ENCODE results near the gene AOC2. TPM values are rescaled to one million over a fixed set of nuclear protein-coding genes. Genes with fewer than 3 reads are reported as not detected.
"Not testable (repeated sequence)": the region's sequence is repeated elsewhere in the genome, so short reads cannot be mapped to it uniquely, and the experiment has no call there.

Gene AOC2
- polyA plus RNA-seq, 1 of the 3 experiments (the other 2 are of a cell fraction): 0.33 TPM

DNA sequence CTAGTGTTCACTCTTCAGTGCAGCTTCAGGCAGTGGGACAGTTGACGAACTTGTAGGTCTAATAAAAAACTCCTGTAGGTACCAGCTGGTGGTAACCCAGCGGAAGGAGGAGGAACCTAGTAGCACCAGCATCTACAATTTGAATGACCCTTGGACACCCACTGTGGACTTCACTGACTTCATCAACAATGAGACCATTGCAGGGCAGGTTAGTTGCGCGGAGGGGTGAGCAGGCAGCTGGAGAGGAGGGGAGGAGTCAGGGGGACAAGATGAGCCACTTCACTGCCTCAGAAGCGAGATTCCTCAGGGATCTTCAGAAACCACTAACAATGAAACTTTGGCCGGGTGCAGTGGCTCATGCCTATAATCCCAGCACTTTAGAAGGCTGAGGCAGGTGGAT, 28.9 kb downstream of the AOC2 start (continued):
- TF ChIP-seq FOXJ3 (CRISPR knock-in tag; IDR thresholded peaks at IDR 0.05): no peak
- TF ChIP-seq, protein P1, sequence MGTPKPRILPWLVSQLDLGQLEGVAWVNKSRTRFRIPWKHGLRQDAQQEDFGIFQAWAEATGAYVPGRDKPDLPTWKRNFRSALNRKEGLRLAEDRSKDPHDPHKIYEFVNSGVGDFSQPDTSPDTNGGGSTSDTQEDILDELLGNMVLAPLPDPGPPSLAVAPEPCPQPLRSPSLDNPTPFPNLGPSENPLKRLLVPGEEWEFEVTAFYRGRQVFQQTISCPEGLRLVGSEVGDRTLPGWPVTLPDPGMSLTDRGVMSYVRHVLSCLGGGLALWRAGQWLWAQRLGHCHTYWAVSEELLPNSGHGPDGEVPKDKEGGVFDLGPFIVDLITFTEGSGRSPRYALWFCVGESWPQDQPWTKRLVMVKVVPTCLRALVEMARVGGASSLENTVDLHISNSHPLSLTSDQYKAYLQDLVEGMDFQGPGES (IDR thresholded peaks at IDR 0.05; ENCODE audit: low read depth, low read length): no peak
- no peak for TF ChIP-seq GATA2 (CRISPR knock-in tag; IDR thresholded peaks at IDR 0.05)
- no peak for TF ChIP-seq MEF2A (IDR thresholded peaks at IDR 0.05; ENCODE audit: borderline replicate concordance, low read depth)
- TF ChIP-seq YY1 (IDR thresholded peaks at IDR 0.05; ENCODE audit: low read depth): no peak

DNA sequence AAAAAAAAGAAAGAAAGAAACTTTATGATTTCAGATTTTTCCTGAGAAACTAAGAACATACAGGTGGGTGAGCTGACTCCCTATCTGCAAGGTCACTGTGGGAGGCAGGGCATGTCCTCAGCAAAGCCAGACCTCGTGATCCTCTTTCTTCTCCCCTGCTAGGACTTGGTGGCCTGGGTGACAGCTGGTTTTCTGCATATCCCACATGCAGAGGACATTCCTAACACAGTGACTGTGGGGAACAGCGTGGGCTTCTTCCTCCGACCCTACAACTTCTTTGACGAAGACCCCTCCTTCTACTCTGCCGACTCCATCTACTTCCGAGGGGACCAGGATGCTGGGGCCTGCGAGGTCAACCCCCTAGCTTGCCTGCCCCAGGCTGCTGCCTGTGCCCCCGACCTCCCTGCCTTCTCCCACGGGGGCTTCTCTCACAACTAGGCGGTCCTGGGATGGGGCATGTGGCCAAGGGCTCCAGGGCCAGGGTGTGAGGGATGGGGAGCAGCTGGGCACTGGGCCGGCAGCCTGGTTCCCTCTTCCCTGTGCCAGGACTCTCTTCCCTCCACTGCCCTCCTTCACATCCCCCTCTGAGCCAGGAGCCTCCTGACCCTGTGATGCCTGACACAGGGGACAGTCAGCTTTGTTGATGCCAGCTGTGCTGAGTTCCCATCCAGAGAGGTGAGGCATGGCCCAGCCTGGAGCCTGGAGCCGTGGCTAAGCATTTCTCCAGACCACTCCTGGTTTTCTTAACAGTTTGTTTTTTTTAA, 29.7 kb downstream of the AOC2 start:
- H3K27ac ChIP-seq (ENCODE audit: low read depth in 2 of 2, low read length in 1 of 2); H3K9ac ChIP-seq; H4K20me1 ChIP-seq (ENCODE audit: insufficient read depth); H3K4me2 ChIP-seq; H3K9me2 ChIP-seq; POLR2A ChIA-PET; H2AFZ ChIP-seq (ENCODE audit: low read depth); H3K36me3 ChIP-seq (replicated peaks in 1 of 2; ENCODE audit: control insufficient read depth in 1 of 2, insufficient read depth in 2 of 2, low read length in 1 of 2); DNase-seq; H3K4me3 ChIP-seq (ENCODE audit: low read depth in 2 of 2, low read length in 1 of 2); H3K4me1 ChIP-seq (ENCODE audit: control insufficient read depth in 1 of 2, insufficient read depth in 2 of 2, low read depth in 1 of 2, low read length in 1 of 2); H3F3A ChIP-seq (replicated peaks; ENCODE audit: insufficient read depth); H3K79me2 ChIP-seq (ENCODE audit: insufficient read depth); CTCF ChIA-PET; H3K9me3 ChIP-seq: not testable (repeated sequence)
- 34% methylated on average over 6 of the region's 12 CpGs for WGBS (ENCODE audit: low lambda C conversion rate)
- H3K27me3 ChIP-seq (ENCODE audit: insufficient read depth): peaks cover 51% of the 10 kb centered on the region

DNA sequence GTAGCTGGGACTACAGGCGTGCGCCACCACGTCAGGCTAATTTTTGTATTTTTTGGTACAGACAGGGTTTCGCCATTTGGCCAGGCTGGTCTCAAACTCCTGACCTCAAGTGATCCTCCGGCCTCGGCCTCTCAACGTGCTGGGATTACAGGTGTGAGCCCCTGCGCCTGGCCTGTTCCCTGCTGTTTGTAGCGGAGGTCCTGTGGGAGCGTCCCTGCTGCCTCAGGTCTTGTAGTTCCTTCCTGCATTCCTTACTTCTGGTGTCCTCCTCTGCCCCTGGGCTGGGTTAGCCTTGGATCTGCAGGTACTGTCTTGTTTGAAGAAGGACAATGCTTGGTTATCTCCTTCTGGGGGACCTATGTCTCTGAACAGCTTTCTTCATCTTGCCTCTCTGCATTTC, 32.7 kb downstream of the AOC2 start:
- H4K20me1 ChIP-seq (ENCODE audit: insufficient read depth): no peaks in the 10 kb centered on the region
- H3K27ac ChIP-seq (ENCODE audit: low read depth in 2 of 2, low read length in 1 of 2): no peak overlapping the region
- H3F3A ChIP-seq (replicated peaks; ENCODE audit: insufficient read depth): no peaks in the 10 kb centered on the region
- H3K4me3 ChIP-seq (ENCODE audit: low read depth in 2 of 2, low read length in 1 of 2): no peak overlapping the region
- ChIA-PET CTCF (no interaction called here), POLR2A (no interaction called here)
- 62% methylated on average over 10 of the region's 10 CpGs for WGBS (ENCODE audit: low lambda C conversion rate)
- no peak overlapping the region for H2AFZ ChIP-seq (ENCODE audit: low read depth)
- no peaks in the 10 kb centered on the region for H3K79me2 ChIP-seq (ENCODE audit: insufficient read depth)
- H3K9ac ChIP-seq: no peak overlapping the region
- no peak for TF ChIP-seq YY1 (IDR thresholded peaks at IDR 0.05; ENCODE audit: low read depth)
- TF ChIP-seq JUND (IDR thresholded peaks at IDR 0.05): no peak
- TF ChIP-seq, protein P2, sequence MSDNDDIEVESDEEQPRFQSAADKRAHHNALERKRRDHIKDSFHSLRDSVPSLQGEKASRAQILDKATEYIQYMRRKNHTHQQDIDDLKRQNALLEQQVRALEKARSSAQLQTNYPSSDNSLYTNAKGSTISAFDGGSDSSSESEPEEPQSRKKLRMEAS (IDR thresholded peaks at IDR 0.05; ENCODE audit: low read depth): no peak
- TF ChIP-seq GATA2 (CRISPR knock-in tag; IDR thresholded peaks at IDR 0.05): no peak
- TF ChIP-seq, protein P1 (IDR thresholded peaks at IDR 0.05; ENCODE audit: low read depth, low read length): no peak
- TF ChIP-seq, protein P3, sequence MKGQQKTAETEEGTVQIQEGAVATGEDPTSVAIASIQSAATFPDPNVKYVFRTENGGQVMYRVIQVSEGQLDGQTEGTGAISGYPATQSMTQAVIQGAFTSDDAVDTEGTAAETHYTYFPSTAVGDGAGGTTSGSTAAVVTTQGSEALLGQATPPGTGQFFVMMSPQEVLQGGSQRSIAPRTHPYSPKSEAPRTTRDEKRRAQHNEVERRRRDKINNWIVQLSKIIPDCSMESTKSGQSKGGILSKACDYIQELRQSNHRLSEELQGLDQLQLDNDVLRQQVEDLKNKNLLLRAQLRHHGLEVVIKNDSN (IDR thresholded peaks at IDR 0.05; ENCODE audit: borderline replicate concordance, low read depth): no peak
- TF ChIP-seq FOXM1 (IDR thresholded peaks at IDR 0.05; ENCODE audit: low read depth): no peak
- TF ChIP-seq PBX3 (IDR thresholded peaks at IDR 0.05): no peak
- no peak for TF ChIP-seq RXRA (IDR thresholded peaks at IDR 0.05; ENCODE audit: borderline replicate concordance, low read depth)
- TF ChIP-seq SMC3 (IDR thresholded peaks at IDR 0.05; ENCODE audit: low read depth, low read length): no peak
- no peak for TF ChIP-seq MEF2A (IDR thresholded peaks at IDR 0.05; ENCODE audit: borderline replicate concordance, low read depth)
- TF ChIP-seq EZH2phosphoT487 (IDR thresholded peaks at IDR 0.05; ENCODE audit: borderline replicate concordance, low read depth): no peak
- TF ChIP-seq SIN3A (IDR thresholded peaks at IDR 0.05; ENCODE audit: borderline replicate concordance, low read depth, low read length): no peak
- TF ChIP-seq TEAD4 (IDR thresholded peaks at IDR 0.05; ENCODE audit: borderline replicate concordance, insufficient read depth): no peak
- TF ChIP-seq, protein P4, sequence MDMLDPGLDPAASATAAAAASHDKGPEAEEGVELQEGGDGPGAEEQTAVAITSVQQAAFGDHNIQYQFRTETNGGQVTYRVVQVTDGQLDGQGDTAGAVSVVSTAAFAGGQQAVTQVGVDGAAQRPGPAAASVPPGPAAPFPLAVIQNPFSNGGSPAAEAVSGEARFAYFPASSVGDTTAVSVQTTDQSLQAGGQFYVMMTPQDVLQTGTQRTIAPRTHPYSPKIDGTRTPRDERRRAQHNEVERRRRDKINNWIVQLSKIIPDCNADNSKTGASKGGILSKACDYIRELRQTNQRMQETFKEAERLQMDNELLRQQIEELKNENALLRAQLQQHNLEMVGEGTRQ (IDR thresholded peaks at IDR 0.05; ENCODE audit: borderline replicate concordance, low read depth, low read length): no peak
- H3K9me3 ChIP-seq: no peaks in the 10 kb centered on the region
- H3K9me2 ChIP-seq: no peaks in the 10 kb centered on the region
- no peaks in the 10 kb centered on the region for H3K36me3 ChIP-seq (replicated peaks in 1 of 2; ENCODE audit: control insufficient read depth in 1 of 2, insufficient read depth in 2 of 2, low read length in 1 of 2)
- H3K4me2 ChIP-seq: no peak overlapping the region
- H3K4me1 ChIP-seq (ENCODE audit: control insufficient read depth in 1 of 2, insufficient read depth in 2 of 2, low read depth in 1 of 2, low read length in 1 of 2): no peaks in the 10 kb centered on the region
- DNase-seq: no peak
- H3K27me3 ChIP-seq (ENCODE audit: insufficient read depth): peaks cover 51% of the 10 kb centered on the region
